Activated CD4-positive, alpha-beta T cell treated with anti-CD3 and anti-CD28 coated beads for 36 hours (primary cell): ENCODE results near the gene SLC16A4. TPM values are rescaled to one million over a fixed set of nuclear protein-coding genes. Genes with fewer than 3 reads are reported as not detected.

ENCODE experiments used
- ATAC-seq: fragments of 200-7000 bp; cut with Tn5 transposase; one replicate; pipeline ENCODE4 v1.10.0; 2021; ENCODE audit warnings: mild to moderate bottlenecking, moderate library complexity
- CTCF ChIA-PET: fragments of 350-600 bp; sonication (Branson Sonifier 250); formaldehyde crosslinking; loops from one replicate; lab custom pipeline; 2021; ENCODE audit warnings: antibody characterized with exemption; lab: Charles Lee
- POLR2A ChIA-PET: fragments of 350-600 bp; sonication (Branson Sonifier 250); formaldehyde crosslinking; loops from one replicate; lab custom pipeline; 2021; ENCODE audit warnings: antibody characterized with exemption, inconsistent platforms; lab: Charles Lee
- DNase-seq: peaks from one replicate; pipeline ENCODE4 v3.0.0-alpha.2; 2020
- H3K27ac Mint-ChIP-seq: one replicate; pipeline ENCODE4 v1.8.0; 2021; ENCODE audit warnings: mixed read lengths
- H3K27me3 Mint-ChIP-seq: one replicate; pipeline ENCODE4 v1.8.0; 2021; ENCODE audit warnings: mixed read lengths
- H3K36me3 Mint-ChIP-seq: one replicate; pipeline ENCODE4 v1.8.0; 2021; ENCODE audit warnings: low read depth, mixed read lengths
- H3K4me1 Mint-ChIP-seq: one replicate; pipeline ENCODE4 v1.8.0; 2021; ENCODE audit warnings: mixed read lengths
- H3K4me3 Mint-ChIP-seq: one replicate; pipeline ENCODE4 v1.8.0; 2021; ENCODE audit warnings: mild to moderate bottlenecking, moderate library complexity, mixed read lengths
- H3K9me3 Mint-ChIP-seq: one replicate; pipeline ENCODE4 v1.8.0; 2021; ENCODE audit warnings: low read depth, mixed read lengths
- intact Hi-C, 2 experiments: fragments of 100-400 bp; cut with DNase I in 1 of 2; cut with micrococcal nuclease in 1 of 2; formaldehyde crosslinking; loops; one replicate each; pipeline versions ENCODE4 v1.14.2 to v1.15.1; 2022 to 2024; cut with DNase I, micrococcal nuclease
- total RNA-seq, 2 experiments: library from RNA; stranded (reverse); gene quantifications; one replicate each; pipeline ENCODE4 v1.2.3, GENCODE V29; 2021

Gene SLC16A4
- total RNA-seq, 2 experiments from 2014 or later, result 0.14 to 0.44 TPM

DNA sequence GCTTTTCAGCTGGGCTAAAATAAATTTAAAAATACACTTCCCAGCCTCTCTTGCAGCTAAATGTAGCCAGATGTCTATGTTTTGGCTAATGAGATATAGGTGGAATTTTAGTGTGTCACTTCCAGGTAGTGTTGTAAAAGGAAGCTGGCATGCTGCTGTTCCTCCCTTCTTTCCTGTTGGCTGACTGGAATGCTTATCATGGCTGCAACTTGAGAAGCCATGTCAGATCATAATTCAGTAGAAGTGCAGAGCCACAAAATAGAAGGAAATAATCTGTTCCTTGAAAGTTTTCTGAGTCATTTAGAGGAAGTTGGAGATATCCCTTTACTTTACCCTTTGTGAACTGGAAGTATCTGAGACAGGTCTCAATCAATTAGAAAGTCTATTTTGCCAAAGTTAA, 62.6 kb downstream of the SLC16A4 start:
- Mint-ChIP-seq H3K4me1 (no peaks in the 10 kb centered on the region), H3K4me3 (no peak overlapping the region), H3K36me3 (no peaks in the 10 kb centered on the region), H3K9me3 (no peaks in the 10 kb centered on the region), H3K27ac (no peak overlapping the region), H3K27me3 (no peaks in the 10 kb centered on the region)
- POLR2A ChIA-PET, result interaction anchor here (1.1 kb wide), 1 partner anchor 11 kb away, joined by 5 read pairs; the partner anchor contains the start of gene RBM15
- CTCF ChIA-PET, result interaction anchor here (0.8 to 2.4 kb wide), 5 partner anchors 10 to 132 kb away, joined by 3 to 10 read pairs (median 4); no protein-coding TSS in a partner anchor
- no peak for DNase-seq
- intact Hi-C loops, result no loop called here
- ATAC-seq, result no peak

DNA sequence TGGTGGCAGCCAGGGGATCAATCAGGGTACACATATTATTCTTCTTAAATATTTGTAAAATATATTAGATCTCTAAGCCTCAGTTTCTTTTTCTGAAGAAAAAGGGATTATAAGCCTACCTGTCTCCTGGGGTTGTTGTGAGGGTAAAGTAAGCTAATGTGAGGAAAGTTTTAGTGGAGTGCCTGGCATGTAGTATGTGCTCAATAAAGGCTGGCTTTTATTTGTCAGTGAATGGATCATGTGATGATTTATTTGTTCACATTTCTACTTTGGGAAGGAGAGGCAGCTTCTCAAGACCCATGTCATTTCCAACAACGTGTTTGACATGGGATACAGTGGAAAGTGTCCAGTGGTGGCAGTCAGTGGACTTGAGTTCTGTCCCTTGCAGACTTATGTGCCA, 64.0 kb downstream of the SLC16A4 start:
- no peak for DNase-seq
- H3K27ac Mint-ChIP-seq, result no peak overlapping the region
- no peaks in the 10 kb centered on the region for H3K27me3 Mint-ChIP-seq
- no peaks in the 10 kb centered on the region for H3K4me1 Mint-ChIP-seq
- ATAC-seq, result no peak
- no peaks in the 10 kb centered on the region for H3K36me3 Mint-ChIP-seq
- no peaks in the 10 kb centered on the region for H3K9me3 Mint-ChIP-seq
- H3K4me3 Mint-ChIP-seq, result no peak overlapping the region
- CTCF ChIA-PET, result interaction anchor here (1.0 to 1.7 kb wide), 4 partner anchors 13 to 133 kb away, joined by 3 to 6 read pairs (median 4); no protein-coding TSS in a partner anchor
- intact Hi-C loops, result no loop called here
- POLR2A ChIA-PET, result no interaction called here

DNA sequence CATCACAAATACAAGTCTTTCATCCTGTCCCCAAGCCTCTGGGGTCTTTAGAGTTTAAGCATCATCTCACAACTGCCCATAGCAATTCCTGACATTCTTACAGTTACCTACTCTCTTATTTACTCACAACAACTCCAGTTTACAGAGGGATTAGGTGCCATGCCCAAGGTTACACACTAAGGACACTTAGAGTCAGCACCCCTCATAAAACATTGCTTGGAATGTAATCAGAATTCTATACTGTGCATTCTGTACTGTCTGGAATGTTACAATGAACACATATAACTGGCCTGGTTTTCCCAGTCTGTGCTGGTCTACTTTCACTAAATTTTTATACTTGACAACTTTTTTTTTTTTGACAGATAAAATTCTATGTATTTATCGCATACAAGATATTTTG, 66.2 kb downstream of the SLC16A4 start:
- intact Hi-C loops, result no loop called here
- Mint-ChIP-seq H3K4me1 (peaks cover 2% of the 10 kb centered on the region), H3K4me3 (no peak overlapping the region), H3K9me3 (no peaks in the 10 kb centered on the region), H3K36me3 (no peaks in the 10 kb centered on the region), H3K27me3 (no peaks in the 10 kb centered on the region), H3K27ac (no peak overlapping the region)
- ChIA-PET POLR2A (no interaction called here), CTCF (interaction anchor here (1.3 kb wide), 1 partner anchor 10 kb away, joined by 5 read pairs; no protein-coding TSS in a partner anchor)
- DNase-seq (no peak), ATAC-seq (no peak)

DNA sequence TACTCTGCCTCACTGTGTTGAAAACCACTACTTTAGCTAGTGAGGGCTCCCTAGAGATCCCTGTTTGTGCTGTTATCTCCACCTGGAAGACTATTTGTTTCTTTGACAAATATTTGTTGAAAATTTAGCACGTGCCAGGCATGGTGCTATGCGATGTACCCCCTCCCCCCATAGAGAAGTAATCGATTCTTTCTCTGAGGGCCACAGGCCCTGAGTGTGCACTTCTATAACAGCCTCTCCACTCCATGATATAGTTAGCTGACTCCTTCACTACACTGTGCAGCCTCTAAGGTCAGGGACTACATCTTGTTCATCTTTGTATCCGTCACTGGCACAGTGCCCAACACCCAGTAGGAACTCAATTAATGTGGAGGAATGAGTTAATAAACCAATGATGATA, 69.0 kb downstream of the SLC16A4 start:
- ChIA-PET CTCF (interaction anchor here (0.7 to 1.0 kb wide), 2 partner anchors 118 to 181 kb away, joined by 4 read pairs; no protein-coding TSS in a partner anchor), POLR2A (no interaction called here)
- Mint-ChIP-seq H3K27me3 (no peaks in the 10 kb centered on the region), H3K4me1 (peaks cover 3% of the 10 kb centered on the region), H3K9me3 (no peaks in the 10 kb centered on the region), H3K4me3 (no peak overlapping the region), H3K36me3 (no peaks in the 10 kb centered on the region), H3K27ac (no peak overlapping the region)
- no peak for ATAC-seq
- DNase-seq, result no peak
- intact Hi-C loops, result no loop called here

DNA sequence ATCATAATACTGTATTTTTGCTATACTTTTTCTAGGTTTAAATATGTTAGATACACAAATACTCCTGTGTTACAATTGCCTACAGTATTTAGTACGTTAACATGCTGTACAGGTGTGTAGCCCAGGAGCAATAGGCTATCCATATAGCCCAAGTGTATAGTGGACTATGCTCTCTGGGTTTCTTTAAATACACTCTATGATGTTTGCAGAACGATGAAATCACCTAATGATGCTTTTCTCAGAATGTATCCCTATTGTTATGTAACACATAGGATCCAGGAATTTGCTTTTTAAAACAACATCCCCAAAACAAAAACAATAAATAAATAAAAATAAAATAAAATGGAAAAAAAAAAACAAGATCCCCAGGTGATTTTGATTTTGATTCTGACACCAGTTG, 69.8 kb downstream of the SLC16A4 start:
- Mint-ChIP-seq H3K27me3 (no peaks in the 10 kb centered on the region), H3K4me1 (peaks cover 3% of the 10 kb centered on the region), H3K27ac (no peak overlapping the region), H3K4me3 (no peak overlapping the region), H3K9me3 (no peaks in the 10 kb centered on the region), H3K36me3 (no peaks in the 10 kb centered on the region)
- no peak for ATAC-seq
- DNase-seq, result no peak
- intact Hi-C loops, result no loop called here
- CTCF ChIA-PET, result interaction anchor here (0.7 to 1.0 kb wide), 3 partner anchors 118 to 180 kb away, joined by 3 to 4 read pairs (median 4); no protein-coding TSS in a partner anchor
- POLR2A ChIA-PET, result no interaction called here

DNA sequence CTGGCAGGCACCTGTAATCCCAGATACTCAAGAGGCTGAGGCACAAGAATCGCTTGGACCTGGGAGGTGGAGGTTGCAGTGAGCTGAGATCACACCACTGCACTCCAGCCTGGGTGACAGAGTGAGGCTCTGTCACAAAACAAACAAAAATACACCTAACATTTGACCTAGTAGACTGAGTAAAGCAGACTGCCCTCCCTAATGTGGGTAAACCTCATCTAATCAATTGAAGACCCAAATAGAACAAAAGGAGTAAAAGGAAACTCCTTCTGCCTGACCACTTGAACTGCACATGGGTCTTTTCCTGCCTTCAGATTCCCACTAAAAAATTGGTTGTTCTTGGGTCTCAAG, 70.7 kb downstream of the SLC16A4 start:
- DNase-seq, result no peak
- POLR2A ChIA-PET, result no interaction called here
- CTCF ChIA-PET, result interaction anchor here (0.7 to 19.7 kb wide), 3 partner anchors 19 to 140 kb away, joined by 3 to 547 read pairs (median 4); partner anchors contain the start of genes KCNC4 and RBM15
- no peaks in the 10 kb centered on the region for H3K36me3 Mint-ChIP-seq
- ATAC-seq, result no peak
- no peaks in the 10 kb centered on the region for H3K27me3 Mint-ChIP-seq
- intact Hi-C loops, result no loop called here
- H3K27ac Mint-ChIP-seq, result no peak overlapping the region
- no peak overlapping the region for H3K4me3 Mint-ChIP-seq
- H3K4me1 Mint-ChIP-seq, result peaks cover 3% of the 10 kb centered on the region
- H3K9me3 Mint-ChIP-seq, result no peaks in the 10 kb centered on the region

DNA sequence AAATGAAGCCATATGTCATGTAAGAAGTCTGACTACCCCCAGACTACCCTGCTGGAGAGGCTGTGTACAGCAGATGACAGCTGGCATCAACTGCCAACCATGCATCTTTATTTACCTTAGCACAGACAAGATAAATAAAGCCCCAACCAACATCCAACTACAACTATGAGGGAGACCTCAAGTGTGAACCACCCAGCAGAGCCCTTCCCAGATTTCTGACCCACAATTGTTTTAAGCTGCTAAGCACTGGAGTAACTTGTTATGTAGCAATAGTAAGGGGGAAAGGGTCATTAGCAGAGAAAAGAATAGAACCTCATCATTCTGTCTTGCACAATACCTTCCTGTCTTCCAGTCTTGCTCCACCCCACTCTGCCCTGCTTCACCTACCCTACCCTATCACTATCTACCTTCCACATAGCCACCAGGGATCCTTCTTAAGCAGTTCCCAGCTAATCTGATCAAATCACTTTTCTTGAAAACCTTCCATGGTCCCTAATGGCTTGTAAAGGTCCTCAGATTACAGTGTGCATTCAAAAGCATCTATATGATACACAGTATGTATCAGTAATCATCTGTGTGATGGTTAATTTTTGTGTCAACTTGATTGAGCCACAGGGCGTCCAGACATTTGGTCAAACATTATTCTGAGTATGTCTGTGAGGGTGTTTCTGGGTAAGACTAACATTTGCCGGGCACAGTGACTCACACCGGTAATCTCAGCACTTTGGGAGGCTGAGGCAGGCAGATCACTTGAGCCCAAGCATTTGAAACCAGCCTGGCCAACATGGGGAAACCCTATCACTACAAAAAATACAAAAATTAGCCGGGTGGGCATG, 71.3 kb downstream of the SLC16A4 start:
- peak; percentile 55 for ATAC-seq
- Mint-ChIP-seq H3K27ac (no peak overlapping the region), H3K4me3 (no peak overlapping the region), H3K27me3 (no peaks in the 10 kb centered on the region), H3K36me3 (no peaks in the 10 kb centered on the region), H3K4me1 (peaks cover 3% of the 10 kb centered on the region), H3K9me3 (no peaks in the 10 kb centered on the region)
- POLR2A ChIA-PET, result no interaction called here
- CTCF ChIA-PET, result interaction anchor here (1.1 to 19.7 kb wide), 3 partner anchors 20 to 141 kb away, joined by 4 to 547 read pairs (median 4); partner anchors contain the start of gene KCNC4
- DNase-seq, result no peak
- intact Hi-C loops, result no loop called here

DNA sequence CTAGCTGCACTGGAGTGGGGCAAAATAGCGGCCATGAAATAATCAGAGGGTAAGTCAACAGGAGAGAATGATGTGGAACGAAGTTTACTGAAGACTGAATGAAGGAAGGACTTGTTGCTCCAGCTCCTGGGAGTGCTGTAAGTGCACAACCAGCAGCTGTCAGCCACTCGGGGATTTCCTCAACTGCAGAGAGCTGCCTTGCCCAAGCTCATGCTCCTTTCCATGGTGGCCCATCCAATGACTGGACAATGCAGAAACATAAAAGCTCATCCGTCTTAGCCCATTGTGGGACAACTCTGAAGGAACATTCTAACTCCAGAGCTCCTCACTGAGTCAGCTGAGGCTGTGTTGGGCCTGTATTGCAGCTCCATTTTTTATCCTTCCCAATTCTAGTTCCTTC, 72.8 kb downstream of the SLC16A4 start:
- no peaks in the 10 kb centered on the region for H3K27me3 Mint-ChIP-seq
- ChIA-PET CTCF (interaction anchor here (0.6 to 19.7 kb wide), 8 partner anchors 10 to 178 kb away, joined by 3 to 547 read pairs (median 4); partner anchors contain the start of gene KCNC4), POLR2A (no interaction called here)
- H3K9me3 Mint-ChIP-seq, result no peaks in the 10 kb centered on the region
- H3K36me3 Mint-ChIP-seq, result no peaks in the 10 kb centered on the region
- no peak overlapping the region for H3K27ac Mint-ChIP-seq
- DNase-seq (no peak), ATAC-seq (no peak)
- intact Hi-C loops, result no loop called here
- H3K4me1 Mint-ChIP-seq, result peaks cover 3% of the 10 kb centered on the region
- H3K4me3 Mint-ChIP-seq, result no peak overlapping the region

DNA sequence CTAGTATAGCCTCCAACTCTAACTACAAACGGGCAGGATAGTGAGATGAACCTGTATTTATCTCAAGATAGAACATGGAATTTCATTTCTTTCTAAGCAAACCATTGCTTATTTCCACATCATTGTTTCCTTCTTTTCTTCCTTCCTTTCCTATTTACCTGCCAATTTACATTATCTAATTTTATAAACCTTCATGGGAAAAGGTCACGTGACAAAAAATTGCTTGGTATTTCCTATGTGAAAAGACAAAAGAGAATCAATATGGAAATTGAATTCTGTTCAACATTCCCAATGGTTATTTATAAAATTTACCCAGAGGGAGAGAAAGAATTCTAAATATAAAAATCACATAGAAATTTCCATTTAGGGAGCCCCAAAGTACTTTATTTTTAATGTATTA, 74.1 kb downstream of the SLC16A4 start:
- intact Hi-C loops, result no loop called here
- H3K4me3 Mint-ChIP-seq, result no peak overlapping the region
- DNase-seq (no peak), ATAC-seq (no peak)
- H3K36me3 Mint-ChIP-seq, result no peaks in the 10 kb centered on the region
- no peaks in the 10 kb centered on the region for H3K27me3 Mint-ChIP-seq
- H3K9me3 Mint-ChIP-seq, result no peaks in the 10 kb centered on the region
- POLR2A ChIA-PET, result interaction anchor here (0.9 kb wide), 1 partner anchor 25 kb away, joined by 3 read pairs; no protein-coding TSS in a partner anchor
- peaks cover 3% of the 10 kb centered on the region for H3K4me1 Mint-ChIP-seq
- H3K27ac Mint-ChIP-seq, result no peak overlapping the region
- CTCF ChIA-PET, result interaction anchor here (1.0 to 19.7 kb wide), 3 partner anchors 112 to 179 kb away, joined by 3 to 547 read pairs (median 8); partner anchors contain the start of gene KCNC4
